Measurements from ENCODE around the gene PACC1. TPM values are rescaled to one million over a fixed set of nuclear protein-coding genes. Genes with fewer than 3 reads are reported as not detected.
A peak's percentile ranks its signal among the peaks of the same experiment; 100 is the strongest.

Gene PACC1
- polyA plus RNA-seq (2011; rRNA removed): 8.3 and 12.7 TPM in 2 replicates
- 4.4 and 8.7 TPM in 2 replicates for polyA minus RNA-seq (2011; rRNA and poly(A)+ RNA removed)

- peak within 1 kb of the TSS; percentile 93 for H3K4me3 ChIP-seq (ENCODE audit: low read depth, low read length)
- ChIA-PET CTCF (interaction anchor here (1.2 kb wide), 1 partner anchor 41 kb away, joined by 3 read pairs; no protein-coding TSS in a partner anchor), POLR2A (no interaction called here)
- TF ChIP-seq CTCF (IDR thresholded peaks at IDR 0.05; ENCODE audit: insufficient read depth, low read depth, low read length): no peak
- DNase-seq (ENCODE audit: low read depth): peak; percentile 14
- peaks cover 2% of the 10 kb centered on the region; the same call in 1 of the 2 replicates for H3K36me3 ChIP-seq (ENCODE audit: control insufficient read depth, insufficient read depth, low read length)
- H3K27me3 ChIP-seq (ENCODE audit: control insufficient read depth, insufficient read depth, low read length): no peaks in the 10 kb centered on the region
Measured at GRCh38 chr1:212414328-212415106, at the start of gene PACC1. Gene PACC1 (minus strand): TSS chr1:212414886. CDS start chr1:212414757, 129 bp downstream.

GRCh38 chr1:212463565-212464285, 49.0 kb upstream of the PACC1 start:
- Histone ChIP-seq H3K36me3 (ENCODE audit: control insufficient read depth, insufficient read depth, low read length) (no peaks in the 10 kb centered on the region), H3K27me3 (ENCODE audit: control insufficient read depth, insufficient read depth, low read length) (no peaks in the 10 kb centered on the region; the same call in none of the 2 replicates), H3K4me3 (ENCODE audit: low read depth, low read length) (no peak overlapping the region)
- ChIA-PET CTCF (interaction anchor here (1.5 to 6.9 kb wide), 5 partner anchors 9 to 401 kb away, joined by 4 to 41 read pairs (median 9); no protein-coding TSS in a partner anchor), POLR2A (no interaction called here)
- no peak for DNase-seq (ENCODE audit: low read depth)
- TF ChIP-seq CTCF (IDR thresholded peaks at IDR 0.05; ENCODE audit: insufficient read depth, low read depth, low read length): no peak

DNA sequence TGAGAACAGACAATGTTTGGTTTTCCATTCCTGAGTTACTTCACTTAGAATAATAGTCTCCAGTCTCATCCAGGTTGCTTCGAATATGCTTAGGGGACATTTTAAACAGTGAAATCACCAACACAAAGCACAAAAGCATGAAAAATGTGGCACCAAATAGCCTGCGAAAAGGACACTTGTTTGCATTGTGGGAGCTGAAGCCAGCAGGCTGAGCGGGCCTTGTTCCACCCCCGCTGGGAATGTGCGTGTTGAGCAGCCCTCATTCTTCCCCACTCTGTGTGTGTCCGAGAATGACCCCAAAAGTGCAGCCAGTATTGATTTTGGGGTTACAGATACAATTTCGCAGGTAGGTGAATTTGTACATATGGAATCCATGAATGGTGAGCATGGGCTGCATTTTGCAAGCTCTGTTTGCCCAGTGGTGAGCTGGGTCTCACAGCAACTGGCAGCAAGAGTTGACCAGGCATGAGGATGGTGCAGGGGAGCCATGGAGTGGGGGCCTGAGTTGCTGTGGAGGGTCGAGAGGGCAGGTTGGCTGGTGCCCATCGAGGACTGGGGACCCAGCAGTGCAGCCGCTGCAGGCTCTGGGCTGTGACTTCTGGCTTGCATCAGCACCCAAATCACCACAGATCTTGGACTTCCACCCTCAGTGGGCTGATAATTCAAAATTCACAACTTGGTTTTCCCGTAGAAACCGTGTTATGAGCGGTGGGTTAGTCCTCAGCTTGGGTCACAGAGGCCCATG, 47.4 kb upstream of the PACC1 start:
- no peak for TF ChIP-seq CTCF (IDR thresholded peaks at IDR 0.05; ENCODE audit: insufficient read depth, low read depth, low read length)
- no peak overlapping the region for H3K4me3 ChIP-seq (ENCODE audit: low read depth, low read length)
- H3K36me3 ChIP-seq (ENCODE audit: control insufficient read depth, insufficient read depth, low read length): no peaks in the 10 kb centered on the region
- no peak for DNase-seq (ENCODE audit: low read depth)
- ChIA-PET CTCF (interaction anchor here (0.6 to 6.9 kb wide), 5 partner anchors 7 to 391 kb away, joined by 3 to 41 read pairs (median 5); no protein-coding TSS in a partner anchor), POLR2A (no interaction called here)
- H3K27me3 ChIP-seq (ENCODE audit: control insufficient read depth, insufficient read depth, low read length): no peaks in the 10 kb centered on the region; the same call in none of the 2 replicates

- CTCF ChIA-PET: no interaction called here
- no peaks in the 10 kb centered on the region; the same call in none of the 2 replicates for H3K27me3 ChIP-seq (ENCODE audit: control insufficient read depth, insufficient read depth, low read length)
- POLR2A ChIA-PET: no interaction called here
- DNase-seq (ENCODE audit: low read depth): no peak
- no peak overlapping the region for H3K4me3 ChIP-seq (ENCODE audit: low read depth, low read length)
- no peak for TF ChIP-seq CTCF (IDR thresholded peaks at IDR 0.05; ENCODE audit: insufficient read depth, low read depth, low read length)
- no peaks in the 10 kb centered on the region for H3K36me3 ChIP-seq (ENCODE audit: control insufficient read depth, insufficient read depth, low read length)
Measured at GRCh38 chr1:212460376-212460775, 45.7 kb upstream of the PACC1 start.
